ENCODE measurements around the gene GPR132.
"Not testable (repeated sequence)": the region's sequence is repeated elsewhere in the genome, so short reads cannot be mapped to it uniquely, and the experiment has no call there.

GPR132 gene

DNA sequence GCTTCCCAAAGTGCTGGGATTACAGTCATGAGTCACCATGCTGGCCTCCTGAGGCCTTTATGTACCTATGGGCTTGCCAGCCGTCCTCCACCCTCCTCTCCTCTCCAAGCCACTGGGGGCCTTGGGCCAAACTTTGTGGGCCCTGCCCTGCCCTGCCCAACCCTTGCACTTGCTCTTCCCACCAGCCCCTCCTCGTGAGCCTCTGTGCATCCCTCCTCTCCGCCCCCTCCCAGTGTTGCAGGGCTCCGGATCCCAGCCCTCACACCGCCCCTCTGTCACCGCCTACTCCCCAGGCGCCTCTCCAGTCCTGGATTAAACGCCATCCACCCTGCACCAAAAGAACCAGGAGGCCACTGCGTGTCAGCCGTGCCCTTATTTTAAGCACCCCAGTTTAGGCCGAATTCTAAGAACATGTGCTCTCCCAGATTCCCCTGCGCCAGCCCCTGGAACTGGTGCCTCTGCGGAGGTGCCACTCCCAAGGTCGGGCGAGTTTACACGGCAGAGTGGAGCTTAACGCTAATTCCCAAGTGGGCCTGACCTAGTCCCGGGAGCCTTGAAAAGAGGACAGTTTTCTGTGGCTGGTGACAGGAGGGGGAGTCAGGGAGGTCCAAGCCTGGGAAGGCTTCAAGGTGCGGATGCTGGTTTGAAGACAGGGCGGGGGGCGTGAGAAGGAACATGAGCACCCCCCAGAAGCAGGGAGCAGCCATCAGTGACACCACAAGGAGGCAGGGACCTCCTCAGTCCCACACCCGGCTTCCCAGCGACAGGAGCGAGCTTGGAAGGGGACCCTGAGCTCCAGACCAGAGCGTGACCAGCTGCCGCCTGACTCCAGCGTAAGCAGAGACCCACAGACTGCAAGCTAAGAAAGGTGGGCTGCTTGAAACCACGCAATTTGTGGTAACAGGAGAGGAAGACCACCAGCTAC, 23.1 kb downstream of the GPR132 start:
- Histone ChIP-seq H3K27me3 (ENCODE audit: control insufficient read depth, insufficient read depth, low read length) (peaks cover 4% of the 10 kb centered on the region), H3K4me1 (ENCODE audit: control insufficient read depth, insufficient read depth, low read length) (no peaks in the 10 kb centered on the region), H3K36me3 (ENCODE audit: control insufficient read depth, insufficient read depth, low read length) (no peaks in the 10 kb centered on the region), H3K4me3 (ENCODE audit: low read depth, low read length) (no peak overlapping the region), H3K9ac (ENCODE audit: low read depth, low read length) (no peak overlapping the region), H3K9me3 (ENCODE audit: control insufficient read depth, insufficient read depth, low read length) (no peaks in the 10 kb centered on the region)

DNA sequence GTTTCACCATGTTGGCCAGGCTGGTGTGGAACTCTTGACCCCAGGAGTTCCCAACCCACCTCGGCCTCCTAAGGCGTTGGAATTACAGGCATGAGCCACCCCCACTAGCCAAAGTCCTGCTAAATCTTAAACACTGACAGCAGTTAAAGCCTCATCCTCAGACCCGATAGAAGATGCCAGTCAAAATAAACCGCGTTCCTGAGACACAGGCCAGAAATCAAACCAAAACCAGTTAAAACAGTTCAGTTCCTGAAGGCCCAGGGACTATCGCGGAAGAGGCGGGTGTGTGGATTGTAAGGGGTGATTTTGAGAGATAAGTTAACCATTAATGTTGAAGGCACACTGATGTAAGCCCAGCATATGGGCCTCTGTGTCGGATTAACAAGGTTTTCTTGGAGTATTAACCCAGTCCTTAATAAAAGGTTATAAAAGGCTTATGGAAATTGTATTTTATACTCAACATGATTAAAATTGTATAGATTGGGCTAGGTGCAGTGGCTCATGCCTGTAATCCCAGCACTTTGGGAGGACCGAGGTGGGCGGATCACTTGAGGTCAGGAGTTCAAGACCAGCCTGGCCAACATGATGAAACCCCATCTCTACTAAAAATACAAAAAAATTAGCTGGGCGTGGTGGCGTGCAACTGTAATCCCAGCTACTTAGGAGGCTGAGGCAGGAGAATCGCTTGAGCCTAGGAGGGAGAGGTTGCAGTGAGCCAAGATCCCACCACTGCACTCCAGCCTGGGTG, 25.6 kb downstream of the GPR132 start:
- H3K9me3 ChIP-seq (ENCODE audit: control insufficient read depth, insufficient read depth, low read length), result no peaks in the 10 kb centered on the region
- H3K4me3 ChIP-seq (ENCODE audit: low read depth, low read length), result no peak overlapping the region
- H3K36me3 ChIP-seq (ENCODE audit: control insufficient read depth, insufficient read depth, low read length), result no peaks in the 10 kb centered on the region
- H3K27me3 ChIP-seq (ENCODE audit: control insufficient read depth, insufficient read depth, low read length), result peaks cover under 1% of the 10 kb centered on the region
- H3K4me1 ChIP-seq (ENCODE audit: control insufficient read depth, insufficient read depth, low read length), result no peaks in the 10 kb centered on the region
- no peak overlapping the region for H3K9ac ChIP-seq (ENCODE audit: low read depth, low read length)

DNA sequence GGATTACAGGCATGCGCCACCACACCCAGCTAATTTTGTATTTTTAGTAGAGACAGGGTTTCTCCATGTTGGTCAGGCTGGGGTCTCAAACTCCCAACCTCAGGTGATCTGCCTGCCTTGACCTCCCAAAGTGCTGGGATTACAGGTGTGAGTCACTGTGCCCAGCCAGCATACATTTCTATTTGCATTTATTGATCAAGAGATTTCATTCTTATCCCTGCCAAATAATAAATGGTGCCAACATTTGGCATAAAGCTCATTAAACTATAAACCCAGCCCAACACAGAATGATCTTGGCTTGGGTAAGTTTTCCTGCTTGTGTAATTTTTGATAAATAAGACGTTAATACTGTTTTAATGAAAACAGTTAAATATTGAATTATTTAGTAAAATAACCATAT, 29.6 kb downstream of the GPR132 start:
- H3K4me3 ChIP-seq (ENCODE audit: low read depth, low read length); H3K4me1 ChIP-seq (ENCODE audit: control insufficient read depth, insufficient read depth, low read length); H3K9ac ChIP-seq (ENCODE audit: low read depth, low read length); H3K36me3 ChIP-seq (ENCODE audit: control insufficient read depth, insufficient read depth, low read length); H3K9me3 ChIP-seq (ENCODE audit: control insufficient read depth, insufficient read depth, low read length): not testable (repeated sequence)
- peaks cover 17% of the 10 kb centered on the region for H3K27me3 ChIP-seq (ENCODE audit: control insufficient read depth, insufficient read depth, low read length)

DNA sequence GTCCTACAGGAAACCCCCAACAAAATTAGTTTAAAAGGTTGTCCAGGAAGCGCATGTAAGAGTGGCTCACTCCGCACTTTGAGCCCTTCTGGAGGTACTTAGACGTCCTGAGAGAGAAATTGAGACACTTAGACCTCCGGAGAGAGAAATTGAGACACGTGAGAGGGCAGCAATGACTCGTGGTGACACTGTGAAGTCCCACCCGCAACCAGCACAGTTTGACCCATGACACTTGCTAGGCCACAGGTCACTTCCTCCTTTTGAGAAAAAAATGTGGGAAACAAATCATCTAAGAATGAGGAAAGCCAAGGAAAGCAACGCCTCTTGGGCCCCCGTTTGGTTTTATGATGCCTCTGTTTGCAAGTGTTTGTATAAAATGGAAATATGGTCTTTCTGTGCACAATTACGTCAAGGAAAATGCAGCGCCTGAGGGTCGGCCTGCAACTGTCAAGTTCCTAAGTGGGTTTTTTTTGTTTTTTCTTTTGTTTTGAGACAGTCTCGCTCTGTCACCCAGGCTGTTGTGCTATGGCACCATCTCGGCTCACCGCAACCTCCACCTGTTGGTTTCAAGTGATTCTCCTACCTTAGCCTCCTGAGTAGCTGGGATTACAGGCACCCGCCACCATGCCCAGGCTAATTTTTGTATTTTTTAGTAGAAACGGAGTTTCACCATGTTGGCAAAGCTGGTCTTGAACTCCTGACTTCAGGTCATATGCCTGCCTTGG, 30.8 kb downstream of the GPR132 start:
- Histone ChIP-seq H3K4me3 (ENCODE audit: low read depth, low read length) (peak overlapping the region; percentile 27), H3K36me3 (ENCODE audit: control insufficient read depth, insufficient read depth, low read length) (no peaks in the 10 kb centered on the region), H3K27me3 (ENCODE audit: control insufficient read depth, insufficient read depth, low read length) (peaks cover 17% of the 10 kb centered on the region), H3K9ac (ENCODE audit: low read depth, low read length) (no peak overlapping the region), H3K9me3 (ENCODE audit: control insufficient read depth, insufficient read depth, low read length) (no peaks in the 10 kb centered on the region), H3K4me1 (ENCODE audit: control insufficient read depth, insufficient read depth, low read length) (peaks cover 7% of the 10 kb centered on the region)

DNA sequence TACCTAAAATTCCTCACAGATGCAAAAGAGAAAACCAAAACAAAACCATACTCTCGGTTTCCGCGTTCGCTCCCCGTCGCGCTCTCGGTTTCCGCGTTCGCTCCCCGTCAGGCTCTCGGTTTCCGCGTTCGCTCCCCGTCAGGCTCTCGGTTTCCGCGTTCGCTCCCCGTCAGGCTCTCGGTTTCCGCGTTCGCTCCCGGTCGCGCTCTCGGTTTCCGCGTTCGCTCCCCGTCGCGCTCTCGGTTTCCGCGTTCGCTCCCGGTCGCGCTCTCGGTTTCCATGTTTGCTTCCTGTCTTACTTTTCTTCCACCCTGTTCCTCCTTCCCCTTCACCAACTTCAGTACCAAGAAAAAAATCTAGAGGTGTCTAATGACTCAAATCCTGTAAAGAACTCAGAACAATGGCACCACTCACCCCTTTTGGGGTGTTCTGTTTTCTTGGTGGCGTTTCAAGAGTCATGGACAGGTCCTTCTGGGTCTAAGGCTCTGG, 31.8 kb downstream of the GPR132 start:
- not testable (repeated sequence) for H3K9ac ChIP-seq (ENCODE audit: low read depth, low read length); H3K36me3 ChIP-seq (ENCODE audit: control insufficient read depth, insufficient read depth, low read length); H3K9me3 ChIP-seq (ENCODE audit: control insufficient read depth, insufficient read depth, low read length); H3K4me1 ChIP-seq (ENCODE audit: control insufficient read depth, insufficient read depth, low read length)
- peaks cover 17% of the 10 kb centered on the region for H3K27me3 ChIP-seq (ENCODE audit: control insufficient read depth, insufficient read depth, low read length)
- peak overlapping the region; percentile 27 for H3K4me3 ChIP-seq (ENCODE audit: low read depth, low read length)

DNA sequence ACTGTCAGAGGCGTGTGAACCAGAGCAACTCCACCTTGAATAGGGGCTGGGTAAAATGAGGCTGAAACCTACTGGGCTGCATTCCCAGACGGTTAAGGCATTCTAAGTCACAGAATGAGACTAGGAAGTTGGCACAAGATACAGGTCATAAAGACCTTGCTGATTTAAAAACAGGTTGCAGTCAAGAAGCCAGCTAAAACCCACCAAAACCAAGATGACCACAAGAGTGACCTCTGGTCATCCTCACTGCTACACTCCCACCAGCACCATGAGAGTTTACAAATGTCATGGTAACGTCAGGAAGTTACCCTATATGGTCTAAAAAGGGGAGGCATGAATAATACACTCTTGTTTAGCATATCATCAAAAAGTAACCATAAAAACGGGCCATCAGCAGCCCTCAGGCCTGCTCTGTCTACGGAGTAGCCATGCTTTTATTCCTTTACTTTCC, 32.8 kb downstream of the GPR132 start:
- H3K27me3 ChIP-seq (ENCODE audit: control insufficient read depth, insufficient read depth, low read length), result peaks cover 17% of the 10 kb centered on the region
- H3K9me3 ChIP-seq (ENCODE audit: control insufficient read depth, insufficient read depth, low read length); H3K4me3 ChIP-seq (ENCODE audit: low read depth, low read length); H3K4me1 ChIP-seq (ENCODE audit: control insufficient read depth, insufficient read depth, low read length); H3K9ac ChIP-seq (ENCODE audit: low read depth, low read length); H3K36me3 ChIP-seq (ENCODE audit: control insufficient read depth, insufficient read depth, low read length): not testable (repeated sequence)

DNA sequence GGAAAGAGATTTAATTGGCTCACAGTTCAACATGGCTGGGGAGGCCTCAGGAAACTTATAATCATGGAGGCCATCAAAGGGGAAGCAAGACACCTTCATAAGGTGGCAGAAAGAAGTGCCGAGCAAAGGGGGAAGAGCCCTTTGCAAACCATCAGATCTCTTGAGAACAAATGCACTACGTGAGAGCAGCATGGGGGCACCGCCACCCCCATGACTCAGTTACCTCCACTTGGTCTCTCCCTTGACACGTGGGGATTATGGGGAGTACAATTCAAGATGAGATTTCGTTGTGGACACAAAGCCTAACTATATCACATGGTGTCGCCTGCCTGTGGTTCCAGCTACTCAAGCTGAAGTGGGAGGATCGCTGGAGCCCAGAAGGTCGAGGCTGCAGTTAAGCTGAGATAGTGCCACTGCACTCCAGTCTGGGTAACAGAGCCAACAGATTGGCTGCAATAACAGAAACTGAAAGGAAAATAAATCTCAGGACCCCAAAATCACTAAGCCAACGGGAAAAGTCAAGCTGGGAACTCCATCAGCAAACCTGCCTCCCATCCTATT, 34.3 kb downstream of the GPR132 start:
- H3K4me1 ChIP-seq (ENCODE audit: control insufficient read depth, insufficient read depth, low read length), result peaks cover 7% of the 10 kb centered on the region
- no peak overlapping the region for H3K9ac ChIP-seq (ENCODE audit: low read depth, low read length)
- H3K36me3 ChIP-seq (ENCODE audit: control insufficient read depth, insufficient read depth, low read length), result no peaks in the 10 kb centered on the region
- no peaks in the 10 kb centered on the region for H3K9me3 ChIP-seq (ENCODE audit: control insufficient read depth, insufficient read depth, low read length)
- no peak overlapping the region for H3K4me3 ChIP-seq (ENCODE audit: low read depth, low read length)
- peaks cover 17% of the 10 kb centered on the region for H3K27me3 ChIP-seq (ENCODE audit: control insufficient read depth, insufficient read depth, low read length)

DNA sequence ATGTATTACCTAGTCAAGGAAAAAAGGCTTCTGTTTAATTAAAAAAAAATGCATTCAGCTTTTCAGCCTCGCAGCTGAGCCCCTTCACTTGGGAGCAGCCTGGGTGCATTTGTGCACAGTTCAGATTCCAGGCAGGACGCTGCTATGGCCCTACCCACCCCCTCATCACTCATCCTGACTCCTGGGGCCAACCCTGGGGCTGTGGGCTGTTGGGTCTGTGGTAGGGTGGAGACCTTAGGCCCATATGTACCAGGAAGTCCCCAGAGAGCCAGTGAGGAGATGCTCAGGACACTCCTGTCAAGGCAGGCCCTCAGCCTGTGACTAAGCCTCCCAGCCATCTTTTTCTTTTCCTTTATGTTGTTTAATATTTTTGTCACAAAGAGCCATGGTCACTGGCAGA, 35.0 kb downstream of the GPR132 start:
- Histone ChIP-seq H3K36me3 (ENCODE audit: control insufficient read depth, insufficient read depth, low read length) (no peaks in the 10 kb centered on the region), H3K27me3 (ENCODE audit: control insufficient read depth, insufficient read depth, low read length) (peaks cover 17% of the 10 kb centered on the region), H3K4me1 (ENCODE audit: control insufficient read depth, insufficient read depth, low read length) (peaks cover 7% of the 10 kb centered on the region), H3K9me3 (ENCODE audit: control insufficient read depth, insufficient read depth, low read length) (no peaks in the 10 kb centered on the region), H3K4me3 (ENCODE audit: low read depth, low read length) (no peak overlapping the region), H3K9ac (ENCODE audit: low read depth, low read length) (no peak overlapping the region)

DNA sequence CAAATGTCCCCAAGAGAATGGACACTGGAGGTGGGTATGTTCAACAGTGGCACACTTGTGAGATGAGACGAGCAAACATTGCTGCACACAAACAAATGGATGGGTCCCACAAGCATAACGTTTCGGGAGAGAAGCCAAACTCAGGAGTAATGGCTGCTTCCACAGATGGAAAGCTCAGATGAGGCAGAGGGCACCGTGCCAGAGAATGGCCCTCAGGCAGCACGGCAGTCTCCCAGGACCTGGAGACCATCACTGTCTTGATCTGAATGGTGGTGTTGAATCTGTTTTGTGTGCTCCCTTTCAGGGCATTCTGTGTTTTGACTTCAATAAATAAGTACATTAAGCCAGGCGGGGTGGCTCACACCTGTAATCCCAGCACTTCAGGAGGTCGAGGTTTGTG, 35.8 kb downstream of the GPR132 start:
- H3K36me3 ChIP-seq (ENCODE audit: control insufficient read depth, insufficient read depth, low read length), result no peaks in the 10 kb centered on the region
- H3K9ac ChIP-seq (ENCODE audit: low read depth, low read length), result no peak overlapping the region
- peaks cover 6% of the 10 kb centered on the region for H3K4me1 ChIP-seq (ENCODE audit: control insufficient read depth, insufficient read depth, low read length)
- H3K4me3 ChIP-seq (ENCODE audit: low read depth, low read length), result no peak overlapping the region
- H3K9me3 ChIP-seq (ENCODE audit: control insufficient read depth, insufficient read depth, low read length), result no peaks in the 10 kb centered on the region
- H3K27me3 ChIP-seq (ENCODE audit: control insufficient read depth, insufficient read depth, low read length), result peaks cover 15% of the 10 kb centered on the region

DNA sequence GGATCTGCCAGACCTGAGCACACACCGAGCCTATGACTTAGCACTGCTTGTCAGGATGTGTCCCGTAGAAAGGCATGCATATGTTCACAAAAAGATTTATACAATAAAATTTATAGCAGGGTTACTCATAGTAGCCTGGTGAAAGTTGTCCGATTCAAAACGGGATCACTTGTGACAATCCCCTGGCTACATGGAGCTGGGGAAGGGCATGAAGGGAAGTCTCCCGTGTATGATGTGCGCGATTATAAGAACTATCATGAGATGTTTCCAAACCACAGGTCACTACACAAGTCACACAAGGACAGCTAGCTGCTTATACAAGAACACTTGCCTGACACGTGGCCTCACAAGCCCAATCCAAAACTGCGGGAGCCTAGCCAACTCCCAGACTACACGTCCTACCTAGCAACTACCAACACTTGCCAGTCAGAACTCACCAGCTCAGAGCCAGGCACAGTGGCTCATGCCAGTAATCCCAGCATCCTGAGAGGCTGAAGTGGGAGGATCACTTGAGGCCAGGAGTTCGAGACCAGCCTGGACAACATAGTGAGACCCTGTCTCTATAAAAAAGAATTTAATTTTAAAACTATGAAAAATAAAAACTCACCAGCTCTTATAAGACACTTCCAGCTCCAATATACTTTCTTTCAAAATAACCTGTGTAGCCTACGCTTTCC, 36.8 kb downstream of the GPR132 start:
- Histone ChIP-seq H3K9ac (ENCODE audit: low read depth, low read length) (no peak overlapping the region), H3K27me3 (ENCODE audit: control insufficient read depth, insufficient read depth, low read length) (peaks cover 5% of the 10 kb centered on the region), H3K9me3 (ENCODE audit: control insufficient read depth, insufficient read depth, low read length) (no peaks in the 10 kb centered on the region), H3K4me1 (ENCODE audit: control insufficient read depth, insufficient read depth, low read length) (peaks cover 4% of the 10 kb centered on the region), H3K4me3 (ENCODE audit: low read depth, low read length) (no peak overlapping the region), H3K36me3 (ENCODE audit: control insufficient read depth, insufficient read depth, low read length) (no peaks in the 10 kb centered on the region)

DNA sequence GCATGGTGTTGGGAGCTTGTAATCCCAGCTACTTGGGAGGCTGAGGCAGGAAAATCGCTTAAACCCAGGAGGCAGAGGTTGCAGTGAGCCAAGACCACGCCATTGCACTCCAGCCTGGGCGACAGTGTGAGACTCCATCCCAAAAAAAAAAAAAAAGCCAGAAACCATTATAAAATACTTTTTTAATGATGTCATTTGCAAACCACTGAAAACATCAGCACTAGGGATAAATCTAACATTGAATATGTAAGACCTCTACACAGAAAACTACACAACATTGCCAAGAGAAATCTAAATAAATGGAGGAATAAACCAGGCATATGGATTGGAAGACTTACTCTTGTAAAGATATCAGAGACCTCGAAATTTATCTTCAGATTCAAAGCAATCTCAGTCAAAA, 37.5 kb downstream of the GPR132 start:
- not testable (repeated sequence) for H3K27me3 ChIP-seq (ENCODE audit: control insufficient read depth, insufficient read depth, low read length); H3K36me3 ChIP-seq (ENCODE audit: control insufficient read depth, insufficient read depth, low read length); H3K9me3 ChIP-seq (ENCODE audit: control insufficient read depth, insufficient read depth, low read length); H3K4me3 ChIP-seq (ENCODE audit: low read depth, low read length); H3K9ac ChIP-seq (ENCODE audit: low read depth, low read length); H3K4me1 ChIP-seq (ENCODE audit: control insufficient read depth, insufficient read depth, low read length)

All from iPS-15b (cell line).